Left ventricle myocardium inferior (tissue), 1 donor: Measurements from ENCODE around the gene PHLDB1. TPM values are rescaled to one million over a fixed set of nuclear protein-coding genes. Genes with fewer than 3 reads are reported as not detected.

Experiments
- DNase-seq: peaks from one replicate; pipeline ENCODE4 v3.0.0-alpha.2; 2020
- H3K27ac ChIP-seq: fragments of 200-600 bp; replicated peaks from 2 replicates; pipeline ENCODE4 v1.8.0; 2021
- H3K27me3 ChIP-seq: fragments of 200-600 bp; 2 replicates; pipeline ENCODE4 v1.8.0; 2021; ENCODE audit warnings: low read depth
- H3K36me3 ChIP-seq: fragments of 200-600 bp; 2 replicates; pipeline ENCODE4 v1.8.0; 2021
- H3K4me1 ChIP-seq: fragments of 200-600 bp; 2 replicates; pipeline ENCODE4 v1.8.0; 2021
- H3K4me3 ChIP-seq: fragments of 200-600 bp; 2 replicates; pipeline ENCODE4 v1.8.0; 2021; ENCODE audit warnings: mild to moderate bottlenecking, moderate library complexity
- H3K9me3 ChIP-seq: fragments of 200-600 bp; replicated peaks from 2 replicates; pipeline ENCODE4 v1.8.0; 2021
- CTCF ChIP-seq: fragments of 200-600 bp; IDR thresholded peaks from 2 replicates; pipeline ENCODE4 v1.8.0; 2021; ENCODE audit warnings: antibody characterized with exemption, mild to moderate bottlenecking, borderline replicate concordance
- intact Hi-C: fragments of 100-400 bp; cut with micrococcal nuclease; formaldehyde crosslinking; loops from one replicate; pipeline ENCODE4 v1.11.0; 2022
- total RNA-seq: library from RNA; stranded (reverse); fragmentation: NEBNext Ultra II Directional; extraction: Animal tissue kit (Norgen Biotek cat#: 25700); gene quantifications from one replicate; pipeline ENCODE4 v1.2.1, GENCODE V29; 2021
- donor health status: DM: no; HTN: yes; CAD: no; lungs with severe emphysema.

The PHLDB1 gene
- total RNA-seq, 1 donor from 2014 or later: 102 TPM

- H3K9me3 ChIP-seq: no peaks in the 10 kb centered on the region
- peaks cover 99% of the 10 kb centered on the region for H3K4me1 ChIP-seq
- peak overlapping the region; percentile 91 for H3K27ac ChIP-seq
- intact Hi-C loops: no loop called here
- H3K4me3 ChIP-seq: no peak overlapping the region
- TF ChIP-seq CTCF: no peak
- no peaks in the 10 kb centered on the region for H3K27me3 ChIP-seq
- H3K36me3 ChIP-seq: peaks cover 50% of the 10 kb centered on the region
- DNase-seq: no peak
These were observed 8.0 kb downstream of the PHLDB1 start for GRCh38 chr11:118615282-118615975.

- Histone ChIP-seq H3K27me3 (no peaks in the 10 kb centered on the region), H3K9me3 (no peaks in the 10 kb centered on the region), H3K4me1 (peaks cover 99% of the 10 kb centered on the region), H3K36me3 (peaks cover 50% of the 10 kb centered on the region), H3K4me3 (no peak overlapping the region), H3K27ac (peak overlapping the region; percentile 91)
- intact Hi-C loops: no loop called here
- no peak for DNase-seq
- no peak for TF ChIP-seq CTCF
These were observed 8.6 kb downstream of the PHLDB1 start for GRCh38 chr11:118615976-118616371.

- Histone ChIP-seq H3K36me3 (peaks cover 48% of the 10 kb centered on the region), H3K9me3 (no peaks in the 10 kb centered on the region), H3K4me3 (peak overlapping the region; percentile 72), H3K27me3 (no peaks in the 10 kb centered on the region), H3K4me1 (peaks cover 99% of the 10 kb centered on the region), H3K27ac (peak overlapping the region; percentile 91)
- intact Hi-C loops: no loop called here
- TF ChIP-seq CTCF: no peak
- peak; percentile 79 for DNase-seq
These were observed 10.9 kb downstream of the PHLDB1 start for GRCh38 chr11:118618115-118618990.

- H3K36me3 ChIP-seq: peaks cover 43% of the 10 kb centered on the region
- H3K27ac ChIP-seq: peak overlapping the region; percentile 91
- peaks cover 98% of the 10 kb centered on the region for H3K4me1 ChIP-seq
- intact Hi-C loops: no loop called here
- DNase-seq: peak; percentile 64
- peak overlapping the region; percentile 72 for H3K4me3 ChIP-seq
- no peak for TF ChIP-seq CTCF
- no peaks in the 10 kb centered on the region for H3K9me3 ChIP-seq
- no peaks in the 10 kb centered on the region for H3K27me3 ChIP-seq
These were observed 11.6 kb downstream of the PHLDB1 start for GRCh38 chr11:118618991-118619375.

- Histone ChIP-seq H3K36me3 (peaks cover 42% of the 10 kb centered on the region), H3K9me3 (no peaks in the 10 kb centered on the region), H3K4me3 (peak overlapping the region; percentile 72), H3K27me3 (no peaks in the 10 kb centered on the region), H3K4me1 (peaks cover 99% of the 10 kb centered on the region), H3K27ac (peak overlapping the region; percentile 91)
- TF ChIP-seq CTCF: no peak
- intact Hi-C loops: no loop called here
- DNase-seq: no peak
These were observed 12.2 kb downstream of the PHLDB1 start for GRCh38 chr11:118619444-118620197.
